ENCODE measurements around the gene SIK3. TPM values are rescaled to one million over a fixed set of nuclear protein-coding genes. Genes with fewer than 3 reads are reported as not detected.

Gene SIK3
- total and polyA plus RNA-seq, 2 donors (not counting 3 experiments of a cell fraction or from before 2014, with no cell fraction given), result 10.3 to 21.3 TPM

DNA sequence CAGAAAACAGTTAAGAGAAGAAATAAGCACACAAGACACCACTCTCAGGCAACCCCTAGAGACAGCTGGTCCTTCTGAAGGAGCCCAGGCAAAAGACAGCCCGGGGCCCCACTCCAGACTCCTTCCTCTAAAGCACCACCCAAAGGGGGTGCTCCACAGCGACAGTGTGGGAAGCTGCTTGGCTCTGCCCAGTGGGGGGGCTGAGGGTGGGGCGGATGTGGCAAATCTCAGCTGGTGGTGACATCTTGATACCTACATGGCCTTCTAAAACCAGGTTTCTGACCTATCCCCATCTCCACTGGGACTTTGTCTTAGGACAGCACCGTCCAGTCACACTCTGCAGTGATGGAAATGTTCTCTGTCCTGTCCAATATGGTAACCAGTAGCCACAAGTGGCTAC, 250.6 kb downstream of the SIK3 start:
- no peak for FAIRE-seq
- H3K9me3 ChIP-seq (replicated peaks; ENCODE audit: control insufficient read depth, insufficient read depth, low read length), result no peaks in the 10 kb centered on the region
- H3K9ac ChIP-seq (replicated peaks; ENCODE audit: extremely low read depth, insufficient read depth, low read length), result no peak overlapping the region
- BruUV-seq (replicated peaks), result no TSS peak
- H3K4me1 ChIP-seq (ENCODE audit: control insufficient read depth, extremely low read depth, insufficient read depth, low read length), result peaks cover 6% of the 10 kb centered on the region
- H3K9me1 ChIP-seq (replicated peaks; ENCODE audit: control insufficient read depth, extremely low read depth, insufficient read depth, low read length), result no peaks in the 10 kb centered on the region
- peaks cover 0 to 16% of the 10 kb centered on the region in 2 experiments for H3K36me3 ChIP-seq (ENCODE audit: control insufficient read depth in 2 of 2, extremely low read depth in 1 of 2, insufficient read depth in 2 of 2, low read length in 2 of 2)
- H3K4me2 ChIP-seq (ENCODE audit: insufficient read depth, low read length), result no peak overlapping the region
- dilution Hi-C loops (cut with MboI; ENCODE audit: extremely low pct_ligation_motif_present, low sequenced_read_pairs) (no loop called here), intact Hi-C loops (cut with micrococcal nuclease) (no loop called here)
- H4K20me1 ChIP-seq (replicated peaks; ENCODE audit: control insufficient read depth, extremely low read depth, insufficient read depth, low read length), result no peaks in the 10 kb centered on the region
- POLR2A ChIA-PET, result no interaction called here
- CTCF ChIA-PET, result interaction anchor here (4.6 kb wide), 1 partner anchor 12 kb away, joined by 18 read pairs; no protein-coding TSS in a partner anchor
- no peak overlapping the region for H3K27ac ChIP-seq (ENCODE audit: insufficient read depth, low read depth, low read length)
- DNase-seq (ENCODE audit: low read depth, low spot score), result no peak
- no peaks in the 10 kb centered on the region for H3K27me3 ChIP-seq (ENCODE audit: control insufficient read depth in 2 of 2, insufficient read depth in 2 of 2, low read length in 2 of 2)
- TF ChIP-seq CTCF (IDR thresholded peaks at IDR 0.05; ENCODE audit: extremely low read depth in 1 of 2, insufficient read depth in 1 of 2, low read depth in 1 of 2, low read length in 2 of 2), result no peak
- no peak for TF ChIP-seq POLR2AphosphoS5 (IDR thresholded peaks at IDR 0.05; ENCODE audit: insufficient read depth, low read depth, low read length)
- TF ChIP-seq MAX (IDR thresholded peaks at IDR 0.05; ENCODE audit: insufficient read depth, insufficient read length), result no peak
- no peak for TF ChIP-seq JUN (IDR thresholded peaks at IDR 0.05; ENCODE audit: borderline replicate concordance, insufficient read depth, insufficient read length, low read depth)
- TF ChIP-seq MYC (IDR thresholded peaks at IDR 0.05; ENCODE audit: low read depth, low read length), result no peak
- TF ChIP-seq FOS (IDR thresholded peaks at IDR 0.05; ENCODE audit: borderline replicate concordance, insufficient read depth, low read length), result no peak
- no peak for TF ChIP-seq POLR2A (IDR thresholded peaks at IDR 0.05; ENCODE audit: low read depth, low read length)
- no peak for TF ChIP-seq GATA2 (IDR thresholded peaks at IDR 0.05; ENCODE audit: insufficient read depth, insufficient read length, low read depth, low read length)
- TF ChIP-seq EZH2 (IDR thresholded peaks at IDR 0.05; ENCODE audit: borderline replicate concordance, low read depth, low read length, severe bottlenecking), result no peak
- H3K79me2 ChIP-seq (ENCODE audit: control insufficient read depth, insufficient read depth, low read length), result no peaks in the 10 kb centered on the region
- H2AFZ ChIP-seq (ENCODE audit: low read depth, low read length), result no peak overlapping the region
- no peak overlapping the region for H3K4me3 ChIP-seq (replicated peaks in 1 of 3; ENCODE audit: insufficient read depth in 1 of 3, low read depth in 1 of 3, low read length in 3 of 3)

Data from endothelial cell of umbilical vein (primary cell).